ENCODE results near the gene TNNC1. TPM values are rescaled to one million over a fixed set of nuclear protein-coding genes. Genes with fewer than 3 reads are reported as not detected.

Gene TNNC1
- total and polyA plus RNA-seq, 2 of the 13 experiments (the other 11 are each of a cell fraction or from before 2014, with no cell fraction given): 11.8 to 36.4 TPM

GRCh38 chr3:52451237-52452083, 2.4 kb downstream of the TNNC1 start (continued):
- TF ChIP-seq, protein P1, sequence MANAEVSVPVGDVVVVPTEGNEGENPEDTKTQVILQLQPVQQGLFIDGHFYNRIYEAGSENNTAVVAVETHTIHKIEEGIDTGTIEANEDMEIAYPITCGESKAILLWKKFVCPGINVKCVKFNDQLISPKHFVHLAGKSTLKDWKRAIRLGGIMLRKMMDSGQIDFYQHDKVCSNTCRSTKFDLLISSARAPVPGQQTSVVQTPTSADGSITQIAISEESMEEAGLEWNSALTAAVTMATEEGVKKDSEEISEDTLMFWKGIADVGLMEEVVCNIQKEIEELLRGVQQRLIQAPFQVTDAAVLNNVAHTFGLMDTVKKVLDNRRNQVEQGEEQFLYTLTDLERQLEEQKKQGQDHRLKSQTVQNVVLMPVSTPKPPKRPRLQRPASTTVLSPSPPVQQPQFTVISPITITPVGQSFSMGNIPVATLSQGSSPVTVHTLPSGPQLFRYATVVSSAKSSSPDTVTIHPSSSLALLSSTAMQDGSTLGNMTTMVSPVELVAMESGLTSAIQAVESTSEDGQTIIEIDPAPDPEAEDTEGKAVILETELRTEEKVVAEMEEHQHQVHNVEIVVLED (CRISPR knock-in tag; IDR thresholded peaks at IDR 0.05; ENCODE audit: borderline replicate concordance): no peak
- peak; percentile 75 for TF ChIP-seq ZNF687 (CRISPR knock-in tag; IDR thresholded peaks at IDR 0.05)
- TF ChIP-seq TSC22D2 (CRISPR knock-in tag; IDR thresholded peaks at IDR 0.05; ENCODE audit: borderline replicate concordance): no peak
- peak; percentile 28; the same call in 1 of the 2 replicates for TF ChIP-seq TBX3 (IDR thresholded peaks at IDR 0.05; ENCODE audit: borderline replicate concordance)
- no peak for TF ChIP-seq AGO2 (optimal IDR thresholded peaks at IDR 0.05; ENCODE audit: low read depth, low read length)
- TF ChIP-seq ZBTB20 (CRISPR knock-in tag; IDR thresholded peaks at IDR 0.05; ENCODE audit: borderline replicate concordance, low read depth): no peak
- TF ChIP-seq STAT6 (CRISPR knock-in tag; IDR thresholded peaks at IDR 0.05; ENCODE audit: borderline replicate concordance): no peak
- no peak for TF ChIP-seq ZFP36L1 (CRISPR knock-in tag; IDR thresholded peaks at IDR 0.05)
- TF ChIP-seq ZNF263 (CRISPR knock-in tag; IDR thresholded peaks at IDR 0.05): peak; percentile 37; the same call in 1 of the 2 replicates
- TF ChIP-seq SIX1 (CRISPR knock-in tag; IDR thresholded peaks at IDR 0.05; ENCODE audit: borderline replicate concordance): peak; percentile 56; the same call in 1 of the 2 replicates

All from HepG2 (cell line).